GM23338 (cell line): ENCODE results near the gene AHNAK. TPM values are rescaled to one million over a fixed set of nuclear protein-coding genes. Genes with fewer than 3 reads are reported as not detected.

ENCODE experiments used
- ATAC-seq: fragments of 200-7000 bp; cut with Tn5 transposase; 3 replicates; pipeline ENCODE4 v1.9.1; 2020
- DNase-seq: peaks from one replicate; pipeline ENCODE4 v3.0.0-alpha.2; 2015; ENCODE audit warnings: low spot score
- H2AFZ ChIP-seq: fragments of 200-600 bp; sonication (generic); 2 replicates; pipeline ENCODE4 v1.8.0; 2016; ENCODE audit warnings: antibody characterized with exemption, mild to moderate bottlenecking, moderate library complexity
- H3F3A ChIP-seq: fragments of 200-600 bp; sonication (generic); replicated peaks from 2 replicates; pipeline ENCODE4 v1.8.0; 2017; ENCODE audit warnings: antibody characterized with exemption, mixed run types, low read depth
- H3K27ac ChIP-seq: fragments of 200-600 bp; sonication (generic); 2 replicates; pipeline ENCODE4 v1.6.1; 2016; ENCODE audit warnings: low read depth
- H3K27me3 ChIP-seq: fragments of 200-600 bp; sonication (generic); 2 replicates; pipeline ENCODE4 v1.8.0; 2016; ENCODE audit warnings: mild to moderate bottlenecking, mixed run types, moderate library complexity; ENCODE audit not compliant: insufficient read depth
- H3K36me3 ChIP-seq: fragments of 200-600 bp; sonication (generic); 2 replicates; pipeline ENCODE4 v1.8.0; 2016; ENCODE audit warnings: mild to moderate bottlenecking; ENCODE audit not compliant: insufficient read depth
- H3K4me1 ChIP-seq: fragments of 200-600 bp; sonication (generic); 2 replicates; pipeline ENCODE4 v1.8.0; 2016; ENCODE audit warnings: mild to moderate bottlenecking, moderate library complexity; ENCODE audit not compliant: insufficient read depth
- H3K4me2 ChIP-seq: fragments of 200-600 bp; sonication (generic); 2 replicates; pipeline ENCODE4 v1.7.1; 2017; ENCODE audit warnings: mixed run types
- H3K4me3 ChIP-seq: fragments of 200-600 bp; sonication (generic); 2 replicates; pipeline ENCODE4 v1.6.1; 2016; ENCODE audit warnings: mixed run types
- H3K79me2 ChIP-seq: fragments of 200-600 bp; sonication (generic); replicated peaks from 2 replicates; pipeline ENCODE4 v1.8.0; 2017; ENCODE audit warnings: mild to moderate bottlenecking; ENCODE audit not compliant: insufficient read depth
- H3K9me2 ChIP-seq: fragments of 200-600 bp; sonication (generic); 2 replicates; pipeline ENCODE4 v1.8.0; 2017; ENCODE audit not compliant: insufficient read depth
- H4K20me1 ChIP-seq: fragments of 200-600 bp; sonication (generic); replicated peaks from 2 replicates; pipeline ENCODE4 v1.8.0; 2017; ENCODE audit warnings: mild to moderate bottlenecking; ENCODE audit not compliant: insufficient read depth
- H3K27ac Mint-ChIP-seq: 2 replicates; pipeline ENCODE4 v1.8.0; 2020; ENCODE audit warnings: inconsistent platforms, mild to moderate bottlenecking, moderate library complexity, mixed read lengths
- H3K27me3 Mint-ChIP-seq: 3 replicates; pipeline ENCODE4 v1.8.0; 2022; ENCODE audit warnings: low read depth, mild to moderate bottlenecking, moderate library complexity, mixed read lengths, inconsistent platforms; ENCODE audit not compliant: insufficient read depth, poor library complexity
- H3K36me3 Mint-ChIP-seq: 3 replicates; pipeline ENCODE4 v1.8.0; 2021; ENCODE audit warnings: low read depth, mild to moderate bottlenecking, inconsistent platforms, moderate library complexity, mixed read lengths
- H3K4me1 Mint-ChIP-seq: 3 replicates; pipeline ENCODE4 v1.8.0; 2020; ENCODE audit warnings: mild to moderate bottlenecking, inconsistent platforms, mixed read lengths
- H3K4me3 Mint-ChIP-seq: 3 replicates; pipeline ENCODE4 v1.8.0; 2021; ENCODE audit warnings: moderate library complexity, mild to moderate bottlenecking, inconsistent platforms, mixed read lengths
- H3K9me3 Mint-ChIP-seq: 3 replicates; pipeline ENCODE4 v1.8.0; 2020; ENCODE audit warnings: moderate library complexity, mild to moderate bottlenecking, inconsistent platforms, mixed read lengths
- CREB1 ChIP-seq: fragments of 250-450 bp; sonication (Bioruptor Pico); IDR thresholded peaks from 2 replicates; pipeline ENCODE4 v1.5.0; 2020; ENCODE audit warnings: low read depth, mild to moderate bottlenecking, moderate library complexity
- EZH2 ChIP-seq: fragments of 200-600 bp; sonication (generic); IDR thresholded peaks from one replicate; pipeline ENCODE4 v1.8.0; 2017; ENCODE audit warnings: antibody characterized with exemption, mild to moderate bottlenecking, low read depth; ENCODE audit not compliant: unreplicated experiment
- EZH2phosphoT487 ChIP-seq: fragments of 200-600 bp; sonication (generic); IDR thresholded peaks from one replicate; pipeline ENCODE4 v1.8.1; 2018; ENCODE audit warnings: antibody characterized with exemption; ENCODE audit not compliant: unreplicated experiment
- JUNB ChIP-seq: IDR thresholded peaks from one replicate; pipeline ENCODE4 v1.6.1; 2016; ENCODE audit warnings: antibody characterized with exemption; ENCODE audit not compliant: unreplicated experiment
- NANOG ChIP-seq: IDR thresholded peaks from 2 replicates; pipeline ENCODE4 v1.6.1; 2016; ENCODE audit warnings: antibody characterized with exemption, borderline replicate concordance
- POLR2AphosphoS5 ChIP-seq: IDR thresholded peaks from 2 replicates; pipeline ENCODE4 v1.6.1; 2016; ENCODE audit warnings: antibody characterized with exemption, low read depth
- STAT1 ChIP-seq: IDR thresholded peaks from one replicate; pipeline ENCODE4 v1.6.1; 2016; ENCODE audit warnings: antibody characterized with exemption; ENCODE audit not compliant: unreplicated experiment
- ZNF114 ChIP-seq: fragments of 250-450 bp; sonication (Bioruptor Pico); IDR thresholded peaks from 2 replicates; pipeline ENCODE4 v1.5.0; 2020; ENCODE audit warnings: mild to moderate bottlenecking, moderate library complexity
- ZNF331 ChIP-seq: fragments of 250-450 bp; sonication (Bioruptor Pico); IDR thresholded peaks from 2 replicates; pipeline ENCODE4 v1.5.0; 2020; ENCODE audit warnings: low read depth, mild to moderate bottlenecking, moderate library complexity
- polyA plus RNA-seq: library from polyadenylated mRNA; unstranded; fragments of >200 nt; fragmentation: Nextera tagmentation; extraction: Ambion mirVana; gene quantifications from 2 replicates; pipeline ENCODE4 v1.2.1, GENCODE V29; 2016
- total RNA-seq: library from RNA; depleted of rRNA; stranded (reverse); fragments of >200 nt; shearing (Covaris generic); gene quantifications from 2 replicates; pipeline ENCODE4 v1.2.3, GENCODE V29; 2014
- TF ChIP-seq, protein P1 (sequence below), 2 experiments: fragments of 200-600 bp in 1 of 2; sonication (generic) in 1 of 2; conservative IDR thresholded peaks; 2 replicates each; pipeline versions ENCODE4 v1.5.1 to v1.6.1; 2016 to 2017; ENCODE audit warnings: antibody characterized with exemption in 2 of 2, low read depth in 2 of 2, mild to moderate bottlenecking in 2 of 2, moderate library complexity in 1 of 2
- TF ChIP-seq, protein P2 (sequence below): IDR thresholded peaks from one replicate; pipeline ENCODE4 v1.6.1; 2018; ENCODE audit warnings: antibody characterized with exemption; ENCODE audit not compliant: unreplicated experiment
- TF ChIP-seq, protein P3 (sequence below): fragments of 250-450 bp; sonication (Bioruptor Pico); IDR thresholded peaks from 2 replicates; pipeline ENCODE4 v1.5.0; 2020; ENCODE audit warnings: mild to moderate bottlenecking, moderate library complexity
- TF ChIP-seq, protein P4 (sequence below): IDR thresholded peaks from 2 replicates; pipeline ENCODE4 v1.6.1; 2016; ENCODE audit warnings: antibody characterized with exemption

Gene AHNAK
- total and polyA plus RNA-seq, 2 experiments from 2014 or later = 0.91 to 2.1 TPM

DNA sequence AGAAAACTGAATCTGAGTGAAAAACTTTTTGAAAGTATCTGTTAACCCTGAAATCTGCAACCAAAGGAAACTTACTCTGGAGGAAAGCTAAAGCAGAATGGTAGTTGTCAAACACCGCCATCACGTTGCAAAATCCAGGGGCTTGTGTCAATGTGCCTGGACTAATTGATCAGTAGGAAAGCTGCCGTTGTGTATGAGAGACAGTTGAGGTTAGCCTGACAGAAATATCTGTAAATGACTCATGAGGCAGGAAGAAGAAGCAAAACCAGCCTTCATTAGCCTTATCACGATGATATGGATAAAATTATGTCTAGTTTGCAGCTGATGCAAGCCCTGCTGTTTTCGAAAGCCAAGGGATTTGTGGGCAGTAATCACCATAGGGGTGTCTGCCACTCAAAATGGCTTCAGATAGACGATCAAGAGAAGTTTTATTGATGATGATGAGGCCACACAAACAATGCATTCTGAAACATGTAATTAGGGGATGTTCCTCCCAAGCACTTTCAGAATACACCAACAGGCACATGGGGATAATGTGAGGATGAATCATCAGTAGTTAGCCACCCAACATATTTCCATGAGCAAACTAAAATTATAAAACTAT lies 118.9 kb downstream of the AHNAK start:
- Histone ChIP-seq H3K4me1 (no peaks in the 10 kb centered on the region; the same call in 1 of the 2 replicates), H3K79me2 (no peaks in the 10 kb centered on the region), H3K27me3 (peaks cover 19% of the 10 kb centered on the region), H3K36me3 (no peaks in the 10 kb centered on the region), H4K20me1 (no peaks in the 10 kb centered on the region), H2AFZ (no peak overlapping the region), H3K4me3 (no peak overlapping the region), H3K27ac (0 out of 2 replicates have a peak overlapping the region, but pooled peaks have one; percentile 23), H3K9me2 (no peaks in the 10 kb centered on the region), H3K4me2 (no peak overlapping the region), H3F3A (0 out of 2 replicates have a peak, but pooled peaks cover 2% of the 10 kb centered on the region)
- no peak overlapping the region for H3K4me3 Mint-ChIP-seq
- no peak for ATAC-seq
- no peak for DNase-seq
- TF ChIP-seq, protein P1, sequence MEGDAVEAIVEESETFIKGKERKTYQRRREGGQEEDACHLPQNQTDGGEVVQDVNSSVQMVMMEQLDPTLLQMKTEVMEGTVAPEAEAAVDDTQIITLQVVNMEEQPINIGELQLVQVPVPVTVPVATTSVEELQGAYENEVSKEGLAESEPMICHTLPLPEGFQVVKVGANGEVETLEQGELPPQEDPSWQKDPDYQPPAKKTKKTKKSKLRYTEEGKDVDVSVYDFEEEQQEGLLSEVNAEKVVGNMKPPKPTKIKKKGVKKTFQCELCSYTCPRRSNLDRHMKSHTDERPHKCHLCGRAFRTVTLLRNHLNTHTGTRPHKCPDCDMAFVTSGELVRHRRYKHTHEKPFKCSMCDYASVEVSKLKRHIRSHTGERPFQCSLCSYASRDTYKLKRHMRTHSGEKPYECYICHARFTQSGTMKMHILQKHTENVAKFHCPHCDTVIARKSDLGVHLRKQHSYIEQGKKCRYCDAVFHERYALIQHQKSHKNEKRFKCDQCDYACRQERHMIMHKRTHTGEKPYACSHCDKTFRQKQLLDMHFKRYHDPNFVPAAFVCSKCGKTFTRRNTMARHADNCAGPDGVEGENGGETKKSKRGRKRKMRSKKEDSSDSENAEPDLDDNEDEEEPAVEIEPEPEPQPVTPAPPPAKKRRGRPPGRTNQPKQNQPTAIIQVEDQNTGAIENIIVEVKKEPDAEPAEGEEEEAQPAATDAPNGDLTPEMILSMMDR (conservative IDR thresholded peaks at IDR 0.05; ENCODE audit: low read depth in 2 of 2) = no peak
- TF ChIP-seq, protein P2, sequence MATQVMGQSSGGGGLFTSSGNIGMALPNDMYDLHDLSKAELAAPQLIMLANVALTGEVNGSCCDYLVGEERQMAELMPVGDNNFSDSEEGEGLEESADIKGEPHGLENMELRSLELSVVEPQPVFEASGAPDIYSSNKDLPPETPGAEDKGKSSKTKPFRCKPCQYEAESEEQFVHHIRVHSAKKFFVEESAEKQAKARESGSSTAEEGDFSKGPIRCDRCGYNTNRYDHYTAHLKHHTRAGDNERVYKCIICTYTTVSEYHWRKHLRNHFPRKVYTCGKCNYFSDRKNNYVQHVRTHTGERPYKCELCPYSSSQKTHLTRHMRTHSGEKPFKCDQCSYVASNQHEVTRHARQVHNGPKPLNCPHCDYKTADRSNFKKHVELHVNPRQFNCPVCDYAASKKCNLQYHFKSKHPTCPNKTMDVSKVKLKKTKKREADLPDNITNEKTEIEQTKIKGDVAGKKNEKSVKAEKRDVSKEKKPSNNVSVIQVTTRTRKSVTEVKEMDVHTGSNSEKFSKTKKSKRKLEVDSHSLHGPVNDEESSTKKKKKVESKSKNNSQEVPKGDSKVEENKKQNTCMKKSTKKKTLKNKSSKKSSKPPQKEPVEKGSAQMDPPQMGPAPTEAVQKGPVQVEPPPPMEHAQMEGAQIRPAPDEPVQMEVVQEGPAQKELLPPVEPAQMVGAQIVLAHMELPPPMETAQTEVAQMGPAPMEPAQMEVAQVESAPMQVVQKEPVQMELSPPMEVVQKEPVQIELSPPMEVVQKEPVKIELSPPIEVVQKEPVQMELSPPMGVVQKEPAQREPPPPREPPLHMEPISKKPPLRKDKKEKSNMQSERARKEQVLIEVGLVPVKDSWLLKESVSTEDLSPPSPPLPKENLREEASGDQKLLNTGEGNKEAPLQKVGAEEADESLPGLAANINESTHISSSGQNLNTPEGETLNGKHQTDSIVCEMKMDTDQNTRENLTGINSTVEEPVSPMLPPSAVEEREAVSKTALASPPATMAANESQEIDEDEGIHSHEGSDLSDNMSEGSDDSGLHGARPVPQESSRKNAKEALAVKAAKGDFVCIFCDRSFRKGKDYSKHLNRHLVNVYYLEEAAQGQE = no peak
- TF ChIP-seq NANOG (no peak), STAT1 (no peak), CREB1 (CRISPR knock-in tag) (no peak), EZH2 (no peak), POLR2AphosphoS5 (no peak), ZNF331 (CRISPR knock-in tag) (no peak), ZNF114 (CRISPR knock-in tag) (no peak), EZH2phosphoT487 (no peak), JUNB (no peak)
- TF ChIP-seq, protein P3, sequence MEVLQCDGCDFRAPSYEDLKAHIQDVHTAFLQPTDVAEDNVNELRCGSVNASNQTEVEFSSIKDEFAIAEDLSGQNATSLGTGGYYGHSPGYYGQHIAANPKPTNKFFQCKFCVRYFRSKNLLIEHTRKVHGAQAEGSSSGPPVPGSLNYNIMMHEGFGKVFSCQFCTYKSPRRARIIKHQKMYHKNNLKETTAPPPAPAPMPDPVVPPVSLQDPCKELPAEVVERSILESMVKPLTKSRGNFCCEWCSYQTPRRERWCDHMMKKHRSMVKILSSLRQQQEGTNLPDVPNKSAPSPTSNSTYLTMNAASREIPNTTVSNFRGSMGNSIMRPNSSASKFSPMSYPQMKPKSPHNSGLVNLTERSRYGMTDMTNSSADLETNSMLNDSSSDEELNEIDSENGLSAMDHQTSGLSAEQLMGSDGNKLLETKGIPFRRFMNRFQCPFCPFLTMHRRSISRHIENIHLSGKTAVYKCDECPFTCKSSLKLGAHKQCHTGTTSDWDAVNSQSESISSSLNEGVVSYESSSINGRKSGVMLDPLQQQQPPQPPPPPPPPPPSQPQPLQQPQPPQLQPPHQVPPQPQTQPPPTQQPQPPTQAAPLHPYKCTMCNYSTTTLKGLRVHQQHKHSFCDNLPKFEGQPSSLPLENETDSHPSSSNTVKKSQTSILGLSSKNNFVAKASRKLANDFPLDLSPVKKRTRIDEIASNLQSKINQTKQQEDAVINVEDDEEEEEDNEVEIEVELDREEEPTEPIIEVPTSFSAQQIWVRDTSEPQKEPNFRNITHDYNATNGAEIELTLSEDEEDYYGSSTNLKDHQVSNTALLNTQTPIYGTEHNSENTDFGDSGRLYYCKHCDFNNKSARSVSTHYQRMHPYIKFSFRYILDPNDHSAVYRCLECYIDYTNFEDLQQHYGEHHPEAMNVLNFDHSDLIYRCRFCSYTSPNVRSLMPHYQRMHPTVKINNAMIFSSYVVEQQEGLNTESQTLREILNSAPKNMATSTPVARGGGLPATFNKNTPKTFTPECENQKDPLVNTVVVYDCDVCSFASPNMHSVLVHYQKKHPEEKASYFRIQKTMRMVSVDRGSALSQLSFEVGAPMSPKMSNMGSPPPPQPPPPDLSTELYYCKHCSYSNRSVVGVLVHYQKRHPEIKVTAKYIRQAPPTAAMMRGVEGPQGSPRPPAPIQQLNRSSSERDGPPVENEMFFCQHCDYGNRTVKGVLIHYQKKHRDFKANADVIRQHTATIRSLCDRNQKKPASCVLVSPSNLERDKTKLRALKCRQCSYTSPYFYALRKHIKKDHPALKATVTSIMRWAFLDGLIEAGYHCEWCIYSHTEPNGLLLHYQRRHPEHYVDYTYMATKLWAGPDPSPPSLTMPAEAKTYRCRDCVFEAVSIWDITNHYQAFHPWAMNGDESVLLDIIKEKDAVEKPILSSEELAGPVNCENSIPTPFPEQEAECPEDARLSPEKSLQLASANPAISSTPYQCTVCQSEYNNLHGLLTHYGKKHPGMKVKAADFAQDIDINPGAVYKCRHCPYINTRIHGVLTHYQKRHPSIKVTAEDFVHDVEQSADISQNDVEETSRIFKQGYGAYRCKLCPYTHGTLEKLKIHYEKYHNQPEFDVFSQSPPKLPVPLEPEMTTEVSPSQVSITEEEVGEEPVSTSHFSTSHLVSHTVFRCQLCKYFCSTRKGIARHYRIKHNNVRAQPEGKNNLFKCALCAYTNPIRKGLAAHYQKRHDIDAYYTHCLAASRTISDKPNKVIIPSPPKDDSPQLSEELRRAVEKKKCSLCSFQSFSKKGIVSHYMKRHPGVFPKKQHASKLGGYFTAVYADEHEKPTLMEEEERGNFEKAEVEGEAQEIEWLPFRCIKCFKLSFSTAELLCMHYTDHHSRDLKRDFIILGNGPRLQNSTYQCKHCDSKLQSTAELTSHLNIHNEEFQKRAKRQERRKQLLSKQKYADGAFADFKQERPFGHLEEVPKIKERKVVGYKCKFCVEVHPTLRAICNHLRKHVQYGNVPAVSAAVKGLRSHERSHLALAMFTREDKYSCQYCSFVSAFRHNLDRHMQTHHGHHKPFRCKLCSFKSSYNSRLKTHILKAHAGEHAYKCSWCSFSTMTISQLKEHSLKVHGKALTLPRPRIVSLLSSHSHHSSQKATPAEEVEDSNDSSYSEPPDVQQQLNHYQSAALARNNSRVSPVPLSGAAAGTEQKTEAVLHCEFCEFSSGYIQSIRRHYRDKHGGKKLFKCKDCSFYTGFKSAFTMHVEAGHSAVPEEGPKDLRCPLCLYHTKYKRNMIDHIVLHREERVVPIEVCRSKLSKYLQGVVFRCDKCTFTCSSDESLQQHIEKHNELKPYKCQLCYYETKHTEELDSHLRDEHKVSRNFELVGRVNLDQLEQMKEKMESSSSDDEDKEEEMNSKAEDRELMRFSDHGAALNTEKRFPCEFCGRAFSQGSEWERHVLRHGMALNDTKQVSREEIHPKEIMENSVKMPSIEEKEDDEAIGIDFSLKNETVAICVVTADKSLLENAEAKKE = no peak
- TF ChIP-seq, protein P4, sequence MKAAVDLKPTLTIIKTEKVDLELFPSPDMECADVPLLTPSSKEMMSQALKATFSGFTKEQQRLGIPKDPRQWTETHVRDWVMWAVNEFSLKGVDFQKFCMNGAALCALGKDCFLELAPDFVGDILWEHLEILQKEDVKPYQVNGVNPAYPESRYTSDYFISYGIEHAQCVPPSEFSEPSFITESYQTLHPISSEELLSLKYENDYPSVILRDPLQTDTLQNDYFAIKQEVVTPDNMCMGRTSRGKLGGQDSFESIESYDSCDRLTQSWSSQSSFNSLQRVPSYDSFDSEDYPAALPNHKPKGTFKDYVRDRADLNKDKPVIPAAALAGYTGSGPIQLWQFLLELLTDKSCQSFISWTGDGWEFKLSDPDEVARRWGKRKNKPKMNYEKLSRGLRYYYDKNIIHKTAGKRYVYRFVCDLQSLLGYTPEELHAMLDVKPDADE = no peak
- no peak overlapping the region for H3K27ac Mint-ChIP-seq
- H3K36me3 Mint-ChIP-seq = no peaks in the 10 kb centered on the region; the same call in 2 of the 3 replicates
- H3K27me3 Mint-ChIP-seq = peaks cover 28% of the 10 kb centered on the region
- peaks cover 3% of the 10 kb centered on the region; the same call in 1 of the 3 replicates for H3K9me3 Mint-ChIP-seq
- peaks cover 7% of the 10 kb centered on the region for H3K4me1 Mint-ChIP-seq
